Activated naive CD4-positive, alpha-beta T cell treated with anti-CD3 and anti-CD28 coated beads for 36 hours (primary cell): ENCODE data around the gene SLC38A7. TPM values are rescaled to one million over a fixed set of nuclear protein-coding genes. Genes with fewer than 3 reads are reported as not detected.
A peak's percentile ranks its signal among the peaks of the same experiment; 100 is the strongest.
"Not testable (repeated sequence)": the region's sequence is repeated elsewhere in the genome, so short reads cannot be mapped to it uniquely, and the experiment has no call there.

Experiments used
- CTCF ChIA-PET: fragments of 350-600 bp; sonication (Branson Sonifier 250); formaldehyde crosslinking; loops from one replicate; lab custom pipeline; 2021; ENCODE audit warnings: antibody characterized with exemption; lab: Charles Lee
- DNase-seq: peaks from one replicate; pipeline ENCODE4 v3.0.0-alpha.2; 2020
- H3K27ac Mint-ChIP-seq: one replicate; pipeline ENCODE4 v1.8.0; 2021; ENCODE audit warnings: mild to moderate bottlenecking, mixed read lengths
- H3K27me3 Mint-ChIP-seq: one replicate; pipeline ENCODE4 v1.8.0; 2021; ENCODE audit warnings: low read depth, mixed read lengths
- H3K36me3 Mint-ChIP-seq: one replicate; pipeline ENCODE4 v1.8.0; 2021; ENCODE audit warnings: low read depth, mixed read lengths
- H3K4me1 Mint-ChIP-seq: one replicate; pipeline ENCODE4 v1.8.0; 2021; ENCODE audit warnings: low read depth, mixed read lengths
- H3K4me3 Mint-ChIP-seq: one replicate; pipeline ENCODE4 v1.8.0; 2021; ENCODE audit warnings: mild to moderate bottlenecking, moderate library complexity, mixed read lengths
- H3K9me3 Mint-ChIP-seq: one replicate; pipeline ENCODE4 v1.8.0; 2021; ENCODE audit warnings: mixed read lengths
- intact Hi-C: fragments of 100-400 bp; cut with micrococcal nuclease; formaldehyde crosslinking; loops from one replicate; pipeline ENCODE4 v1.15.1; 2023
- total RNA-seq, 2 experiments: library from RNA; stranded (reverse); gene quantifications; one replicate each; pipeline ENCODE4 v1.2.3, GENCODE V29; 2021

Gene SLC38A7
- total RNA-seq, 2 experiments from 2014 or later: 4.3 to 4.6 TPM

DNA sequence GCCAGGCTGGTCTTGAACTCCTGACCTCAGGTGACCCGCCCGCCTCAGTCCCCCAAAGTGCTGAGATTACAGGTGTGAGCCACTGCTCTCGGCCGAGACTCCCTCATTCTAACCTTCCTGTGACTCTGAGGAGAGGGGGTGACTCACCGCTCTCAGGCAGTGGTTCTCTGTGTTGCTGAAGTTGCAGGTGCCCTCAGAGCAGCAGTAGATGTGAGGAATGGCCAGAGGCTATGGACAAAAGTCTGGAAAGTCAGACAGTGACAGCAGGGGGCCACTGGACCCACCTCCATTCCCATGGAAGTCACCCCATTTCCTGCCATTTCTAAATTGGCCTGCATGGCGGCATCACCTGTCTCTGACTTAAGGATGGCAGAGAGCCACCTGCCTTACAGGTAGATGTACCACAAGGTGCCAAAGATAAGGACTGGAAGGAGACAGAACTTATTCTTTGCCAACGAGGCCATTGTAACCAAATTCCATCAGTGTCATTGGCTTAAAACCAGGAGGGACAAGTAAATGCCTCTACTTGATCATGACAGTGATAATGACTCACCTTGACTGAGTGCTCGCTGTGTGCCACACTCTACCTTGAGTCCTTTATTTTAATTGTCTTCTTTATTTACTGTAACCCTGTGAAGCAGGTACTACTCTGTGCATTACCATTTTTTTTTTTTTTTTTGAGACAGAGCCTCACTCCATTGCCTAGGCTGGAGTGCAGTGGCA lies 39.6 kb downstream of the SLC38A7 start:
- H3K27me3 Mint-ChIP-seq: no peaks in the 10 kb centered on the region
- CTCF ChIA-PET: no interaction called here
- H3K9me3 Mint-ChIP-seq: no peaks in the 10 kb centered on the region
- no peaks in the 10 kb centered on the region for H3K4me1 Mint-ChIP-seq
- intact Hi-C loops: no loop called here
- H3K4me3 Mint-ChIP-seq: no peak overlapping the region
- H3K27ac Mint-ChIP-seq: no peak overlapping the region
- no peaks in the 10 kb centered on the region for H3K36me3 Mint-ChIP-seq
- DNase-seq: no peak

DNA sequence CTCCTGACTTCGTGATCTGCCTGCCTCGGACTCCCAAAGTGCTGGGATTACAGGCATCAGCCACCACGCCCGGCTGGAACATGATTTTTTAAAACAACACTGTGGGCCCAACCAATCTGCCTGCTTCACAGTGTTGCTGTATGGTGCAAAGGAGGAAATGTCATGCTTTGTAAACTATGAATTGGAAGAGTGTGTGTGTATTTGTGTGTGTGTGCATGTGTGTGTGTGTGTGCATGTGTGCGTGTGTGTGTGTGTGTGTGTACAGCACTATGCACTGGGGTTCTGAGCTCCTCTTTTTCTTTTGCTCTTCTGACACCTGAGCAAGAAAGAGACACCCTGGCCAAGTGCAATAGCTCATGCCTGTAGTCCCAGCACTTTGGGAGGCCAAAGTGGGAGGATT lies 40.5 kb downstream of the SLC38A7 start:
- Mint-ChIP-seq H3K36me3 (no peaks in the 10 kb centered on the region), H3K9me3 (no peaks in the 10 kb centered on the region), H3K4me3 (no peak overlapping the region), H3K4me1 (no peaks in the 10 kb centered on the region), H3K27ac (no peak overlapping the region), H3K27me3 (no peaks in the 10 kb centered on the region)
- no peak for DNase-seq
- intact Hi-C loops: no loop called here
- CTCF ChIA-PET: no interaction called here

GRCh38 chr16:58640949-58641348 lies 43.6 kb downstream of the SLC38A7 start:
- intact Hi-C loops: no loop called here

DNA sequence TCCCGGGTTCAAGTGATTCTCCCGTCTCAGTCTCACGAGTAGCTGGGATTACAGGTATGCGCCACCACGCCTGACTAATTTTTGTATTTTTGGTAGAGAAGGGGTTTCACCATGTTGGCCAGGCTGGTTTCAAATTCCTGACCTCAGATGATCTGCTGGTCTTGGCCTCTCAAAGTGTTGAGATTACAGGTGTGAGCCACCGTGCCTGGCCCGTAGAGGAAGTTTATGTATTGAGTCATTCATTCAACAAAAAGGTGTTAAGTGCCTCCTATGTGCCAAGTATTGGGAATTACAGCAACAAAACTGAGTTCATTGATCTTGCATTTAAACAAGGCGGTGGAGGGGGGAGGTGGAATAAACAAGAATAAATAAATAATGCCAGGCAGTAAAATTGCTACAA lies 44.7 kb downstream of the SLC38A7 start:
- no peaks in the 10 kb centered on the region for H3K4me1 Mint-ChIP-seq
- no peaks in the 10 kb centered on the region for H3K27me3 Mint-ChIP-seq
- H3K36me3 Mint-ChIP-seq: no peaks in the 10 kb centered on the region
- H3K4me3 Mint-ChIP-seq: no peak overlapping the region
- H3K9me3 Mint-ChIP-seq: no peaks in the 10 kb centered on the region
- CTCF ChIA-PET: interaction anchor here (0.6 kb wide), 1 partner anchor 468 kb away, joined by 4 read pairs; no protein-coding TSS in a partner anchor
- intact Hi-C loops: loop anchor here (10.0 kb wide), 1 partner anchor 635 kb away; the partner anchor contains the start of genes USB1 and ZNF319
- no peak for DNase-seq
- no peak overlapping the region for H3K27ac Mint-ChIP-seq

More at GRCh38 chr16:58640949-58641348, 43.6 kb downstream of the SLC38A7 start:
- Mint-ChIP-seq H3K27ac (no peak overlapping the region), H3K9me3 (no peaks in the 10 kb centered on the region), H3K27me3 (no peaks in the 10 kb centered on the region), H3K4me1 (no peaks in the 10 kb centered on the region), H3K36me3 (no peaks in the 10 kb centered on the region), H3K4me3 (no peak overlapping the region)
- no peak for DNase-seq
- CTCF ChIA-PET: interaction anchor here (0.6 to 1.2 kb wide), 4 partner anchors 12 to 40 kb away, joined by 3 to 4 read pairs (median 3); no protein-coding TSS in a partner anchor

GRCh38 chr16:58639230-58639629 lies 45.3 kb downstream of the SLC38A7 start:
- H3K36me3 Mint-ChIP-seq: no peaks in the 10 kb centered on the region
- CTCF ChIA-PET: interaction anchor here (0.6 kb wide), 2 partner anchors 112 to 468 kb away, joined by 3 to 4 read pairs; no protein-coding TSS in a partner anchor
- no peaks in the 10 kb centered on the region for H3K27me3 Mint-ChIP-seq
- intact Hi-C loops: loop anchor here (10.0 kb wide), 1 partner anchor 634 kb away; the partner anchor contains the start of genes USB1 and ZNF319
- H3K4me1 Mint-ChIP-seq: no peaks in the 10 kb centered on the region
- no peaks in the 10 kb centered on the region for H3K9me3 Mint-ChIP-seq
- H3K4me3 Mint-ChIP-seq: no peak overlapping the region
- no peak for DNase-seq
- H3K27ac Mint-ChIP-seq: no peak overlapping the region

DNA sequence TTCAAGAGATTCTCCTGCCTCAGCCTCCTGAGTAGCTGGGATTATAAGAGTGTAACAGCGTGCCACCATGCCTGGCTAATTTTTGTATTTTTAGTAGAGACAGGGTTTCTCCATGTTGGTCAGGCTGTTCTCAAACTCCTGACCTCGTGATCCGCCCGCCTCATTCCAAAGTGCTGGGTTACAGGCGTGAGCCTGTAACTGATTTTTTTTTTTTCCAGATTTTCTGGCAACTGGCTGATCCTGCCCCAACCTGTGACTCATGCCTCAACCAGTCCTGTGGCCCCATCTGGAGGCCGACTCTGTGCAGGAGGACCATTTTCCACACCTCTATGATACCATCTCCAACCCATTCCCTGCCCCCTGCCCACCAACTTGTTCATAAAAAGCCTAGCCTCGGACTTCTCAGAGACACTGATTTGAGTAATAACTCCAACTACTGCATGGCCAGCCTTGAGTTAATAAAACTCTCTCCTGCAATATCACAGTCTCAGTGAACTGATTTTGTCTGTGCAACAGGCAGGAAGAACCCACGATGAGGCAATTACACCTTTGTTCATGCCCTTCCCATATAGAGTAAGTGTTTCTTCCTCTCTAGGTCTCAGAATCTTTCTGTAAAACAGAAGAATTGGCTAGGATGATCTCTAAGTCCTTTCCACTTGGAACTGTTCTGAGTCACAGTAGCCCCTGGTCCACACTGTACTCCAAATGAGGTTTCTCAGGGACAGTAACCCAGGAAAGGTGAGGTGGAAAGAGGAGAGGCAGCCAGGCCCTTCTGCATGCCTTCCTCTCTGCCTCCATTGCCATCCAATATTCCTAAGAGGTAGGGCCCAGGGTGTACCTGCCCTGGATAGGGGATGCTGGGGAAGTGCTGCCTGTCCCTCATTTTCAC lies 46.2 kb downstream of the SLC38A7 start:
- peak; percentile 14 for DNase-seq
- no peaks in the 10 kb centered on the region for H3K27me3 Mint-ChIP-seq
- intact Hi-C loops: loop anchor here (10.0 kb wide), 1 partner anchor 634 kb away; the partner anchor contains the start of genes USB1 and ZNF319
- no peak overlapping the region for H3K27ac Mint-ChIP-seq
- H3K9me3 Mint-ChIP-seq: no peaks in the 10 kb centered on the region
- CTCF ChIA-PET: interaction anchor here (0.6 kb wide), 1 partner anchor 127 kb away, joined by 7 read pairs; no protein-coding TSS in a partner anchor
- no peak overlapping the region for H3K4me3 Mint-ChIP-seq
- no peaks in the 10 kb centered on the region for H3K4me1 Mint-ChIP-seq
- no peaks in the 10 kb centered on the region for H3K36me3 Mint-ChIP-seq

DNA sequence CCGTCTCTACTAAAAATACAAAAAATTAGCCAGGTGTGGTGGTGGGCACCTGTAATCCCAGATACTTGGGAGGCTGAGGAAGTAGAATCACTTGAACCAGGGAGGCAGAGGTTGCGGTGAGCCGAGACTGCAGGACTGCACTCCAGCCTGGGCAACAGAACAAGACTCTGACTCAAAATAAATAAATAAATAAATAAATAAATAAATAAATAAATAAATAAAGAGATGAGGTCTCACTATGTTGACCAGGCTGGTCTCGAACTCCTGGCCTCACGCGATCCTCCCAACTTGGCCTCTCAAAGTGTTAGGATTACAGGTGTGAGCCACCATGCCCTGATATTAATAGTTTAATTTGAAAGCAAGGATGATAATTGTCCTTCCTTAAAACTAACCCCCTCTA lies 47.5 kb downstream of the SLC38A7 start:
- H3K27ac Mint-ChIP-seq, H3K36me3 Mint-ChIP-seq, H3K9me3 Mint-ChIP-seq, H3K4me3 Mint-ChIP-seq, DNase-seq, H3K4me1 Mint-ChIP-seq, H3K27me3 Mint-ChIP-seq: not testable (repeated sequence)
- intact Hi-C loops: loop anchor here (10.0 kb wide), 1 partner anchor 632 kb away; the partner anchor contains the start of genes USB1 and ZNF319
- CTCF ChIA-PET: interaction anchor here (0.7 kb wide), 1 partner anchor 82 kb away, joined by 4 read pairs; no protein-coding TSS in a partner anchor

GRCh38 chr16:58636466-58636865 lies 48.1 kb downstream of the SLC38A7 start:
- no peaks in the 10 kb centered on the region for H3K27me3 Mint-ChIP-seq
- H3K27ac Mint-ChIP-seq: no peak overlapping the region
- no peak for DNase-seq
- no peaks in the 10 kb centered on the region for H3K36me3 Mint-ChIP-seq
- CTCF ChIA-PET: no interaction called here
- no peaks in the 10 kb centered on the region for H3K9me3 Mint-ChIP-seq
- no peak overlapping the region for H3K4me3 Mint-ChIP-seq
- intact Hi-C loops: loop anchor here (10.0 kb wide), 1 partner anchor 632 kb away; the partner anchor contains the start of genes USB1 and ZNF319
- peaks cover 2% of the 10 kb centered on the region for H3K4me1 Mint-ChIP-seq

DNA sequence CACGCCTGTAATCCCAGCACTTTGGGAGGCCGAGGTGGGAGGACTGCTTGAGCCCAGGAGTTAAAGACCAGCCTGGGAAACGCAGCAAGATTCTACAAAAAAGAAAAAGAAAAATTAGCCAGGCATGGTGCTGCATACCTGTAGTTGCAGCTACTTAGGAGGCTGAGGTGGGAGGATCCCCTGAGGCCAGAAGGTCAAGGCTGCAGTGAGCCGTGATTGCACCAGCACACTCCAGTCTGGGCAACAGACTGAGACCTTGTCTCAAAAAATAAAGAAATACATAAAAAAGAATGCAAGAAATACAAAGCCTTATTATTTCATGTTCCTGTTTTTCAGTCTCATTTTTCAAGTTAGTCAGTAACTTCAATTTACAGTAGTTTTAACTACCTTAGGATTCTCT lies 49.1 kb downstream of the SLC38A7 start:
- intact Hi-C loops: loop anchor here (10.0 kb wide), 1 partner anchor 631 kb away; the partner anchor contains the start of genes USB1 and ZNF319
- Mint-ChIP-seq H3K27ac (no peak overlapping the region), H3K36me3 (no peaks in the 10 kb centered on the region), H3K27me3 (no peaks in the 10 kb centered on the region), H3K4me1 (peaks cover 5% of the 10 kb centered on the region), H3K4me3 (no peak overlapping the region), H3K9me3 (no peaks in the 10 kb centered on the region)
- no peak for DNase-seq
- CTCF ChIA-PET: no interaction called here

- H3K4me3 Mint-ChIP-seq: no peak overlapping the region
- H3K36me3 Mint-ChIP-seq: peaks cover 5% of the 10 kb centered on the region
- H3K4me1 Mint-ChIP-seq: peaks cover 6% of the 10 kb centered on the region
- CTCF ChIA-PET: interaction anchor here (0.8 kb wide), 1 partner anchor 86 kb away, joined by 4 read pairs; no protein-coding TSS in a partner anchor
- no peaks in the 10 kb centered on the region for H3K9me3 Mint-ChIP-seq
- H3K27me3 Mint-ChIP-seq: peaks cover 1% of the 10 kb centered on the region
- DNase-seq: no peak
- intact Hi-C loops: loop anchor here (10.0 kb wide), 1 partner anchor 630 kb away; the partner anchor contains the start of genes USB1 and ZNF319
- no peak overlapping the region for H3K27ac Mint-ChIP-seq
Observed at GRCh38 chr16:58634265-58634802, 50.2 kb downstream of the SLC38A7 start.

DNA sequence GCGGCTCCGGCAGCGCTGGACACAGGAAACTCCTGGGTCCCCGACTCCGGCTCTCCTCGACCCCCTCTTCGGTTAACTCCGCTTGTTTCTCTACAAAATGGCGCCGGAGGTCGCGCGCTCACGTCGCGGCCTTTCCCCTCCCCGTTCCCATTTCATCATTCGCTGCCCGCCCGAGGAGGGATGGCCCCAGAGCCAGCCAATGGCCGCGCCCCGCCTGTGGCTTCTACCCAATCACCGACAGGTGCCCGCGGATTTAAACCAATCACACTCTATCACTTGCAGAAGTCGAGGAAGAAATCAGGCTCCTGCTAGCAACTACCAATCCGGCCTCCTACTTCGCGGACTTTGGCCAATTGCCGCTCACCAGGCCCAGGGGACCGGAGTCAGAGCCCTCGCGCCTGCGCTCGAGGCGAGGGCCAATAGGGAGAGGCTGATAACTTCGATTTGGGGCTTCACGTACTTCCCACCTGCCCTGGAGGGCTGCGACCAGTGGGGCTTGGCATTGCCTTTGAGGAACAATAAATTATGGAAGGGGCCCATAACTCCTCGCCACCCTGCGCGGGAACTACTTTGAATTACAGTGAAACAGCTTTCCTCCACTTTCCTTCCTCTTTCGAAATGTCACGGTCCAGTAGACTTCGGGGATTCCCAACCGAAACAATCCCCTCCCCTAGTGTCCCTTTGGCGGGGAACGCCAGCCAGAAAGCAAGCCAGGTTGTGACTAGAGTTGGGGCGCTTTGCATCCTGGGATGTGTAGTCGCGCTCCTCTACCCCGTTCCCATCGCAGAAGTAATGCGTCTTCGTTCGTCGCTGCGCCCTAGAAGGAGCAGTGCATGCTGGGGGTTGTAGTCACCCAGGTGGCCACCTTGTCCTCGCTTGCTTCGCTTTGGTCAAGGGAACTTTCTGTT lies 54.6 kb downstream of the SLC38A7 start, which contains the start of gene CNOT1:
TSS of gene CNOT1 (minus strand) at position 94 of the 908 bp plus-strand sequence. CDS start 30,489 bp downstream, outside the sequence.
- peak; percentile 99 for DNase-seq
- H3K4me1 Mint-ChIP-seq: peaks cover 23% of the 10 kb centered on the region
- H3K27me3 Mint-ChIP-seq: peaks cover 1% of the 10 kb centered on the region
- H3K4me3 Mint-ChIP-seq: peak within 1 kb of the TSS; percentile 99
- H3K27ac Mint-ChIP-seq: peak within 1 kb of the TSS; percentile 100
- CTCF ChIA-PET: interaction anchor here (1.0 kb wide), 1 partner anchor 293 kb away, joined by 3 read pairs; no protein-coding TSS in a partner anchor
- intact Hi-C loops: loop anchor here (1.0 to 10.0 kb wide), 10 partner anchors 48 to 1093 kb away; partner anchors contain the start of genes CCDC102A, CFAP20, GINS3 and SETD6
- H3K9me3 Mint-ChIP-seq: no peaks in the 10 kb centered on the region
- H3K36me3 Mint-ChIP-seq: peaks cover 15% of the 10 kb centered on the region
